GM12865 (cell line): ENCODE results near the gene CELF2.
A peak's percentile ranks its signal among the peaks of the same experiment; 100 is the strongest.

Experiments
- DNase-seq: peaks from one replicate; pipeline ENCODE4 v3.0.0; 2010; ENCODE audit warnings: low read depth
- H3K4me3 ChIP-seq: 2 replicates; pipeline ENCODE4 v1.5.1; 2011; ENCODE audit warnings: mild to moderate bottlenecking, low read depth, low read length, control low read depth
- TF ChIP-seq, protein P1 (sequence below): IDR thresholded peaks from 2 replicates; pipeline ENCODE4 v1.5.1; 2011; ENCODE audit warnings: low read length, control low read depth, low read depth, inconsistent platforms; ENCODE audit not compliant: insufficient read depth; ENCODE audit errors: missing control alignments

The CELF2 gene

DNA sequence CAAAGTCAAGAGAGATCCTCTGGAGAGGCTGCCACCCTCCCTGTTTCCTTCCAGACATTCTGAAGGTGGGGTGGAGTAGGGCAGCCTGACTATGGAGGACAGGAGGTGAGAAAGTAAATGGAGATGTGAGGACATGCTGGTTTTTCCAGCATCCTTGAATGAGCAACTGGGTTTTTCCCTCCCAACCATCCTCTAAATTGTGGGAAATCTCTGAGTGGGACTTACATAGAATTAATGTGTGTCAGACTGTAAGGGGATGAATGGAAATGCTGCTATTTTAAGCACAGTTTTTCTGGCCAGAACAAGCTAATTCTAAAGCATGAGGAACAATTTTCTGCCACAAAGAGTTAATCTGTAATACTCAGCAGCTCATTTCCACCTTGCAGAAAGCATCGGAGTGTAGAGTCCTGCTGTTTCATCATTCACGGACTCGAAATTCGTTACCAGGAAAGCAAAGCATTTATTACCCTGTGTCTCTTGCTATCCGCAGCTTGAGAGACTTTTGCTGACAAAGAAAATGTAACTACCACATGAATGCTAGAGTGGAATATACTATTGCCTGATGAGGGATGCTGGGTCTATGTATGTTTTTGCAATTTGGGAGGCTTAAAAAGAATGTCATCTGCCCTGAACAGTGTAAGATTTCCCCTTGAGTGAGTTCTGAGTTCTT lies 213.0 kb downstream of the CELF2 start:
- no peak overlapping the region for H3K4me3 ChIP-seq
- no peak for DNase-seq
- TF ChIP-seq, protein P1, sequence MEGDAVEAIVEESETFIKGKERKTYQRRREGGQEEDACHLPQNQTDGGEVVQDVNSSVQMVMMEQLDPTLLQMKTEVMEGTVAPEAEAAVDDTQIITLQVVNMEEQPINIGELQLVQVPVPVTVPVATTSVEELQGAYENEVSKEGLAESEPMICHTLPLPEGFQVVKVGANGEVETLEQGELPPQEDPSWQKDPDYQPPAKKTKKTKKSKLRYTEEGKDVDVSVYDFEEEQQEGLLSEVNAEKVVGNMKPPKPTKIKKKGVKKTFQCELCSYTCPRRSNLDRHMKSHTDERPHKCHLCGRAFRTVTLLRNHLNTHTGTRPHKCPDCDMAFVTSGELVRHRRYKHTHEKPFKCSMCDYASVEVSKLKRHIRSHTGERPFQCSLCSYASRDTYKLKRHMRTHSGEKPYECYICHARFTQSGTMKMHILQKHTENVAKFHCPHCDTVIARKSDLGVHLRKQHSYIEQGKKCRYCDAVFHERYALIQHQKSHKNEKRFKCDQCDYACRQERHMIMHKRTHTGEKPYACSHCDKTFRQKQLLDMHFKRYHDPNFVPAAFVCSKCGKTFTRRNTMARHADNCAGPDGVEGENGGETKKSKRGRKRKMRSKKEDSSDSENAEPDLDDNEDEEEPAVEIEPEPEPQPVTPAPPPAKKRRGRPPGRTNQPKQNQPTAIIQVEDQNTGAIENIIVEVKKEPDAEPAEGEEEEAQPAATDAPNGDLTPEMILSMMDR: no peak

DNA sequence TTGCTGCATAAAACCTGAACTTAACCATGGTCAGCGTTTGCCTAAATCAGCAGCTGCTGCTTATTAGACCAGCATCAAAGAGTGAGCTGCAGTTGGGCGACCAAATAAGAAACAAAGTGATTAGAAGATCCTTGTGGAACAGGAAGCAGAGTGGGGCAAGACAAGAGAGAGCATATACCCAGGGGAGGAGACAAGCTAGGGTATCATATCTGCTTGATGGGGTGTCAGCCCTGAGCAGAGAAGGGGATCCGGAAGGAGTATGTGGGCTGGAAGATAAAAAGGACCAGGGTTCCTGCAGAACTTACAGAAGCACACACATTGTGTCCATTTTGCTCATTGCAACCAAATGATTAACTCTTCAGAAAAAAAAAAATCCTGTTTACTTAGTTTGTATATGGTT lies 213.6 kb downstream of the CELF2 start:
- TF ChIP-seq, protein P1: no peak
- DNase-seq: peak; percentile 47
- no peak overlapping the region for H3K4me3 ChIP-seq

DNA sequence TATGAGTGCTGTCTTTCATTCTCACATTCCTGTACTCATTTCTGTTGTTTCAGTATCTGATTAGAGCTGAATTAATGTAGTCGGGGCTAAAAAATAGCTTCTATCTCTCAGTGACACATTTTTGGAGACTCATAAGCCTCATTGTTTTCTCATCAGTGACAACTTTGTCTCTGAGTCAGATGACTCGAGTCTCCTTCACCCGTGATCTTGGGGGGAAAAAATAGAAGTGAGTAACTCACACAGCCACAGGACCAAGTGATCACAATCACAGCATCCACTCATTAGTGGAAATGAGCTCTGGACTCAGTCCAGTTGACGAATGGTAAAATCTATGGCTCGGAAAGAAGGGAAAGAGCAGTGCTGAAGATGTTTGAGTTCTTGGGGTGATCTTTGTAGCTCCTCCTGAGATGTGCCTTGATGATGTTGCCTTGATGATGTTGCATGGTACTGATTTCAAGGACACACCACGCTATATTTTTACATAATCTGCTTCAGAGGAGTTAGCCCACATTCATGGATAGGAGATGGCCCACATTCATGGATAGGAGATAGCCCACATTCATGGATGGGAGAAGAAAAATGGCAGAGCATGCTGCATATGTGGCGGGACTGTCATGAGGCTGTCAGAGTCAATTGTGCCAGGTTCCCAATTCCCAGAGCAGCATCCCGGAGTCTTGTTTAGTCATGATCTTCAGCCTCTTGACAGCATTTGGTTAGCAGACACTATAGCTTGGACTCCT lies 214.7 kb downstream of the CELF2 start:
- peak; percentile 69 for DNase-seq
- TF ChIP-seq, protein P1: no peak
- H3K4me3 ChIP-seq: no peak overlapping the region

DNA sequence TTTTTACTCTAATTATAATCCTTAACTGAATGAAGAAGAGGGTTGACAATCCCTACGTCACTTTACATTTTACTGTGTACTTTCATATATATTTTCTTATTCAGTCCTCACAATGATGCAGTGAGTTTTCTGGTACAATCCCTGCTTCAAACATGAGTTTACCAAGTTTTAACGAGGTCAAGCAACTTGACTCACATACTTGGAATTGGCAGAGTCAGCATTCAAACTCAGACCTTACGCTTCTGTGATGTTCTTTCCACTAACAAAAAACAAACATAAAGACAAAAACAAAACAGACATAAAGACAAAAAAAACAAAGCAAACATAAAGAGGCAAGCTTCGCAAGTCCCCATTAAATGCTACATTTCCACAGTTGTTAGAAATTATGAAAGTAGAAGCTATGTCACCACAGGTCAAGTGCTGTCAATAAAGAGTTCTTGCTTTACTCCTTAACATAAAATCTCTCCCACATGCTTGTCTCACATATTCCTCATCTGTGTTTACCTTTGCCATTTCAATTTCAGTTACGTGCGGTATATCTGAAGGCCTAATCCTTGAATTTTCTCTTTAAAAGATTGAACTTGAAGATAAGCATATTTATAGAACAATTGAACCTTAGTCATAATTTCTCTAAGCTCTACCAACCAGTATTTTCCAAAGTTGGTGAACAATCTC lies 217.3 kb downstream of the CELF2 start:
- DNase-seq: no peak
- TF ChIP-seq, protein P1: no peak
- no peak overlapping the region for H3K4me3 ChIP-seq

DNA sequence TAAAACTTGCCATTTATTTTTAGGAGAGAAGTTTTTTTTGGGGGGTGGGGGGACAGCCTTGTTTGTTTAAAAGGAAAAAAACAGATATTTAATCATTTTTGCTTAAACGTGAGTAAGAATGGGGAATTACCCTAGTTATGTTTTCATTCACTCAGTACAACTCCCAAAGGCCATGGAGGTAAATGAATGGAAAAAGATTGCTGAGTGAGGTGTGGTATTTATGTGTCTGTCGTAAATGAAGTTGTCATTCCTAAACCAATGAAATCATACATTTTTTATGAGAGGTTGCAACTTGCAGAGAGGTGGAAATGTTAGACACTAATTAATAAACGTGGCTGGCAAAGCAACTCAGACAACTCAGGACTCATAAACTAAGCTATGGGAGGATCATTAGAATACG lies 218.1 kb downstream of the CELF2 start:
- no peak for DNase-seq
- H3K4me3 ChIP-seq: no peak overlapping the region; the same call in 1 of the 2 replicates
- TF ChIP-seq, protein P1: no peak

DNA sequence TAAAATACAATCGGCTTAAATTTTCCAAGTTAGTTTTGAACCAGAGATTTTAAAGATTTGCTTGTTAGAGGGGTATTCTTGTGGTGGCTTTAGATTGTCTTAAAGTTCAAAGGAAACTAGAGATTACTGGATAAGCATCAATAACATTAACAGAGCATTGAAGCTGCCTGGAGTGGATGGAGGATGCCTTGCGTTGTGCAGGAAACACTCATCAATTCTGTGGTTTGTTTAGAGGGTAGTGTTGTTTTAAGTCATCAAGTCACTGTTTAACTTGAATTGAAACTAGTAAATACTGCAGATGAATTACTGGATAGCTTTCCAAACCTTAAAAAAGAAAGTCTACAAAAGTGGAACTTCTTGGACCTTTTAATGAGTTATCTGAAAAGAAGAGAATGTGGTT lies 218.6 kb downstream of the CELF2 start:
- DNase-seq: peak; percentile 79
- TF ChIP-seq, protein P1: no peak
- H3K4me3 ChIP-seq: no peak overlapping the region; the same call in 1 of the 2 replicates
